ENCODE data around the gene S100A3. TPM values are rescaled to one million over a fixed set of nuclear protein-coding genes. Genes with fewer than 3 reads are reported as not detected.

The S100A3 gene
- total RNA-seq, 1 donor from 2014 or later = 0.46 TPM

DNA sequence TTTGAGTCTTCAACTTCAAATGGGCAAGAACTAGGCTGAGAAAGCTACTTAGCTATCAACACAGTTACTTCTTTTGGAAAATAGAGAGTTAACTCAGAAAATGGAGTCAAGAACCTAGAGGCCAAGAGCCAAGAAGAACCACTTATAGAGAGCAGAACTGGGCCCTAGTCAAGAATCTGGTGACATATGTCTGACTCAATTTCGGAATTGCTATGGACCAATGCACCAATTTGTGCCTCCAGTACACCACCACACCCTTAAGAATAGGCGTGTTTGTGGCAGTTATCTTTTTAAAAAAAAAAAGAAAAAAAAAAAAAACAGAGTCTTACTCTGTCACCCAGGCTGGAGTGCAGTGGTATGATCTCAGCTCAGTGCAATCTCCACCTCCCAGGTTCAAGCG is 8.8 kb upstream of the S100A3 start:
- no peaks in the 10 kb centered on the region for H3K4me1 Mint-ChIP-seq (ENCODE audit: low read depth)
- no peaks in the 10 kb centered on the region for H3K36me3 Mint-ChIP-seq (ENCODE audit: insufficient read depth)
- no peak overlapping the region for H3K4me3 Mint-ChIP-seq (ENCODE audit: low read depth)
- H3K27ac Mint-ChIP-seq = no peak overlapping the region
- no peak for DNase-seq (ENCODE audit: low spot score, unreplicated experiment)
- H3K9me3 Mint-ChIP-seq (ENCODE audit: low read depth) = no peaks in the 10 kb centered on the region
- H3K27me3 Mint-ChIP-seq = no peaks in the 10 kb centered on the region
- TF ChIP-seq CTCF (IDR thresholded peaks at IDR 0.05; ENCODE audit: unreplicated experiment) = no peak

- Mint-ChIP-seq H3K4me3 (ENCODE audit: low read depth) (no peak overlapping the region), H3K4me1 (ENCODE audit: low read depth) (no peaks in the 10 kb centered on the region), H3K9me3 (ENCODE audit: low read depth) (no peaks in the 10 kb centered on the region), H3K36me3 (ENCODE audit: insufficient read depth) (no peaks in the 10 kb centered on the region), H3K27ac (no peak overlapping the region), H3K27me3 (no peaks in the 10 kb centered on the region)
- DNase-seq (ENCODE audit: low spot score, unreplicated experiment) = no peak
- TF ChIP-seq CTCF (IDR thresholded peaks at IDR 0.05; ENCODE audit: unreplicated experiment) = no peak
Observed at GRCh38 chr1:153556348-153556747, 7.3 kb upstream of the S100A3 start.

DNA sequence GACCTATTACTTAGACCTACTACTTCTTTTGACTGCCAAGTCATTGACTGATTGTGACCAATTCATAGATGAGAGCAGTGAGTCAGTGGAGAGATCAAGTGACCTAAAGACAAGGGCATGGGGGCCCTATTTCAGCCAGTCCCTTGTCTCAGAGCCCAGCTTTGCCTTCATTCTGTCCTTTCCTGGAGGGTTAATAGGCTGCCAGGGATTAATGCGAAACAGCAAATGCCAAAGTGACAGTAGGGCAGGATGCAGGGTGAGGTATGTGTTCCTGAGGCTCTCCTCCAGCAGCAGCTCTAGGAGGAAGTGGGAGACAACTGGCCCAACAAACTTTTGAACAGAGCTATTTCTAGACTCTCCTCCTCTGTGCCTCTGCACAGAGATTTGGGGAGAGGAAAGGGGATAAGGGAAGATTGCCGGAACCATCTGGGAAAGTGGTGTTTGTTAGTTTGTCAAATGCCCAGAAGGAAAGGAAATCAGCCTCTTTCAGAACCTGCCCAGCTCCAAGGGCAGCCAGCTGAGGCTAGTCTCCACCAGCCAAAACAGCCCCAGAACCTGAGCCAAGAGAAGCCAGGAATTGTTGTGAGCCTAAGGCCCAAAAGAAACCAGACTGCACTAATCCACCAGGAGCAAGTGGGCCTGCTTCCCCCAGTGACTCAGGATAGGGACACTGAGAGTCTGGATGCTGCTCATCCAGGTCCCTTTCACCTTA is 4.9 kb upstream of the S100A3 start:
- no peak for DNase-seq (ENCODE audit: low spot score, unreplicated experiment)
- TF ChIP-seq CTCF (IDR thresholded peaks at IDR 0.05; ENCODE audit: unreplicated experiment) = no peak
- Mint-ChIP-seq H3K27ac (no peak overlapping the region), H3K9me3 (ENCODE audit: low read depth) (no peaks in the 10 kb centered on the region), H3K27me3 (peaks cover 11% of the 10 kb centered on the region), H3K36me3 (ENCODE audit: insufficient read depth) (no peaks in the 10 kb centered on the region), H3K4me1 (ENCODE audit: low read depth) (peaks cover 7% of the 10 kb centered on the region), H3K4me3 (ENCODE audit: low read depth) (no peak overlapping the region)

DNA sequence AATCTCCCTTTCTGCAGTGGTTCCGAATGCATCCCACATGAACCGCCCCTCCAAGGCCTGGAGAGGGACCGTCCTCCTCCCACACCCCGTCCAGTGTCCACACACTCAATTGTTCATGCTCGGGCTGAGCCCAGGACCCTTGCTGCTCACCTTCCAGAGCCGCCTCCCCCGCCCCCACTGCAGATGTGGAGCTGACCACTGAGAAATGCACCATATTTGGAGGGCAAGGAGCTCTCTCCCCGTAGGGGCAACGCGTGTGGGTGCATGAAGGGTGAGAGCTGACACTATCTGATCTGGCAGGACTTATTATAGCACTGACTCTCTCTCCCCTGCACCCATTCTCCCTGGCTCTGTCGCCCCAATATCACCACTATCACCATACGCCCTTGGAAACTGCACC is 4.0 kb upstream of the S100A3 start:
- H3K9me3 Mint-ChIP-seq (ENCODE audit: low read depth) = no peaks in the 10 kb centered on the region
- no peak for DNase-seq (ENCODE audit: low spot score, unreplicated experiment)
- no peak overlapping the region for H3K27ac Mint-ChIP-seq
- no peaks in the 10 kb centered on the region for H3K36me3 Mint-ChIP-seq (ENCODE audit: insufficient read depth)
- no peak overlapping the region for H3K4me3 Mint-ChIP-seq (ENCODE audit: low read depth)
- no peak for TF ChIP-seq CTCF (IDR thresholded peaks at IDR 0.05; ENCODE audit: unreplicated experiment)
- peaks cover 11% of the 10 kb centered on the region for H3K27me3 Mint-ChIP-seq
- peaks cover 7% of the 10 kb centered on the region for H3K4me1 Mint-ChIP-seq (ENCODE audit: low read depth)

DNA sequence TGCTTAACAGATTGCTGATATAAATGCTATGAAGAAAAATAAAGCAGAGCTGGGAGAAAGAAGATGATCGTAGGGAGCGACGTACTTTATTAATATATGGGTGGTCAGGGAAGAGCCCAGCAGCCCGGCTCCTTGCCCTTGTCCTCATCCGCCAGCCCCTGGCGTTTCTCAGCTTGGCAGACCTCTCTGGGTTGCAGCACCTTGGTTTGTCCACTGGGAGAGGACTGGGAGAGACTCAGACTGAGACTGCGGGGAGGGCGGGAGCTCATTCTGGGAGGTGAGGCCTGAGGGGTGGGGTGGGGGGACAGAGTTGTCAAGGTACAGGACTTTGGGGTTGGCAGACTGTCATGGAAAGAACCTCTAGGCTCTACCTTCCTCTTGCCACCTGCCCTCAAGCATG is 3.3 kb upstream of the S100A3 start:
- TF ChIP-seq CTCF (IDR thresholded peaks at IDR 0.05; ENCODE audit: unreplicated experiment) = no peak
- DNase-seq (ENCODE audit: low spot score, unreplicated experiment) = no peak
- no peak overlapping the region for H3K4me3 Mint-ChIP-seq (ENCODE audit: low read depth)
- H3K4me1 Mint-ChIP-seq (ENCODE audit: low read depth) = peaks cover 7% of the 10 kb centered on the region
- H3K27me3 Mint-ChIP-seq = peaks cover 11% of the 10 kb centered on the region
- H3K9me3 Mint-ChIP-seq (ENCODE audit: low read depth) = no peaks in the 10 kb centered on the region
- H3K27ac Mint-ChIP-seq = no peak overlapping the region
- H3K36me3 Mint-ChIP-seq (ENCODE audit: insufficient read depth) = no peaks in the 10 kb centered on the region

All from progenitor cell of endocrine pancreas (in vitro differentiated cells).